Uterus (tissue), 4 donors: Measurements from ENCODE around the gene IL20RB. TPM values are rescaled to one million over a fixed set of nuclear protein-coding genes. Genes with fewer than 3 reads are reported as not detected.

ENCODE experiments used
- DNase-seq, 2 donors: peaks; one replicate each; pipeline ENCODE4 v3.0.0-alpha.2; 2019 to 2020
- H3K27ac ChIP-seq, 2 donors: fragments of 200-600 bp; sonication (generic); 1 replicate in 1 of 2; 2 replicates in 1 of 2; pipeline ENCODE4 v1.5.1; 2016 to 2018
- H3K27me3 ChIP-seq, 2 donors: fragments of 200-600 bp; sonication (generic); one replicate each; pipeline ENCODE4 v1.5.1; 2018 to 2019; ENCODE audit warnings: control low read depth in 1 of 2
- H3K36me3 ChIP-seq, 2 donors: fragments of 200-600 bp; sonication (generic); one replicate each; pipeline ENCODE4 v1.5.1; 2019; ENCODE audit warnings: control low read depth in 1 of 2
- H3K4me1 ChIP-seq, 2 donors: fragments of 200-600 bp; sonication (generic); one replicate each; pipeline ENCODE4 v1.5.1; 2018 to 2019; ENCODE audit warnings: control low read depth in 1 of 2
- H3K4me3 ChIP-seq, 2 donors: fragments of 200-600 bp; sonication (generic); 1 replicate in 1 of 2; 2 replicates in 1 of 2; pipeline ENCODE4 v1.5.1; 2018 to 2019; ENCODE audit warnings: mild to moderate bottlenecking in 1 of 2
- H3K9me3 ChIP-seq, 2 donors: fragments of 200-600 bp; sonication (generic); one replicate each; pipeline ENCODE4 v1.5.1; 2019; ENCODE audit warnings: control low read depth in 1 of 2
- CTCF ChIP-seq, 4 experiments: fragments of 200-600 bp in 2 of 4; fragments of 450-650 bp in 2 of 4; sonication (generic) in 2 of 4; IDR thresholded peaks; one replicate each; pipeline ENCODE4 v1.5.1; 2016 to 2019; ENCODE audit warnings: antibody characterized with exemption in 4 of 4, mild to moderate bottlenecking in 2 of 4, moderate library complexity in 1 of 4
- POLR2A ChIP-seq, 2 donors: fragments of 450-650 bp; IDR thresholded peaks; one replicate each; pipeline ENCODE4 v1.6.1; 2016; ENCODE audit warnings: antibody characterized with exemption in 2 of 2, mild to moderate bottlenecking in 1 of 2, moderate library complexity in 1 of 2
- intact Hi-C: fragments of 100-400 bp; cut with DNase I; formaldehyde crosslinking; loops from one replicate; pipeline ENCODE4 v1.15.1; 2023; ENCODE audit warnings: low total_unique reads
- total RNA-seq, 4 donors: library from RNA; depleted of rRNA in 3 of 4; stranded (reverse); fragments of >200 nt in 3 of 4; gene quantifications; one replicate each; pipeline versions ENCODE4 v1.1.0 to v1.2.4, GENCODE V29; 2014 to 2023
- donor health status: DM: yes; HTN: yes; CAD: no.

IL20RB gene
- total RNA-seq, 4 donors from 2014 or later, result 2.6 TPM; not detected in 3

GRCh38 chr3:136932978-136933772 is 24.6 kb upstream of the IL20RB start:
- intact Hi-C loops, result no loop called here
- Histone ChIP-seq H3K4me3 (no peak overlapping the region), H3K9me3 (no peaks in the 10 kb centered on the region), H3K36me3 (no peaks in the 10 kb centered on the region), H3K27me3 (no peaks in the 10 kb centered on the region), H3K4me1 (peaks cover 0 to 8% of the 10 kb centered on the region in 2 donors), H3K27ac (no peak overlapping the region)
- no peak for DNase-seq
- TF ChIP-seq CTCF (IDR thresholded peaks at IDR 0.05) (no peak), POLR2A (IDR thresholded peaks at IDR 0.05) (no peak)

- H3K4me3 ChIP-seq, result no peak overlapping the region
- intact Hi-C loops, result no loop called here
- H3K4me1 ChIP-seq, result no peaks in the 10 kb centered on the region
- DNase-seq, result no peak
- TF ChIP-seq CTCF (IDR thresholded peaks at IDR 0.05) (no peak), POLR2A (IDR thresholded peaks at IDR 0.05) (no peak)
- no peaks in the 10 kb centered on the region for H3K9me3 ChIP-seq
- no peaks in the 10 kb centered on the region for H3K27me3 ChIP-seq
- H3K27ac ChIP-seq, result no peak overlapping the region
- H3K36me3 ChIP-seq, result no peaks in the 10 kb centered on the region
These were observed 20.6 kb upstream of the IL20RB start for GRCh38 chr3:136937175-136937574.

- H3K4me1 ChIP-seq, result no peaks in the 10 kb centered on the region
- no peaks in the 10 kb centered on the region for H3K27me3 ChIP-seq
These were observed 19.9 kb upstream of the IL20RB start for GRCh38 chr3:136937851-136938250.

GRCh38 chr3:136938334-136938733 is 19.4 kb upstream of the IL20RB start:
- no peak for TF ChIP-seq CTCF (IDR thresholded peaks at IDR 0.05)
- no peak for TF ChIP-seq POLR2A (IDR thresholded peaks at IDR 0.05)
- H3K9me3 ChIP-seq, result no peaks in the 10 kb centered on the region
- no peak for DNase-seq
- no peaks in the 10 kb centered on the region for H3K36me3 ChIP-seq
- H3K4me3 ChIP-seq, result no peak overlapping the region
- H3K4me1 ChIP-seq, result no peaks in the 10 kb centered on the region
- H3K27ac ChIP-seq, result no peak overlapping the region
- no peaks in the 10 kb centered on the region for H3K27me3 ChIP-seq
- intact Hi-C loops, result no loop called here

More at GRCh38 chr3:136937851-136938250, 19.9 kb upstream of the IL20RB start:
- TF ChIP-seq CTCF (IDR thresholded peaks at IDR 0.05), result no peak
- TF ChIP-seq POLR2A (IDR thresholded peaks at IDR 0.05), result no peak
- no peak overlapping the region for H3K4me3 ChIP-seq
- intact Hi-C loops, result no loop called here
- DNase-seq, result no peak
- no peak overlapping the region for H3K27ac ChIP-seq
- no peaks in the 10 kb centered on the region for H3K9me3 ChIP-seq
- H3K36me3 ChIP-seq, result no peaks in the 10 kb centered on the region

- Histone ChIP-seq H3K27ac (no peak overlapping the region), H3K9me3 (no peaks in the 10 kb centered on the region), H3K36me3 (no peaks in the 10 kb centered on the region), H3K4me1 (no peaks in the 10 kb centered on the region), H3K27me3 (no peaks in the 10 kb centered on the region), H3K4me3 (no peak overlapping the region)
- intact Hi-C loops, result no loop called here
- TF ChIP-seq CTCF (IDR thresholded peaks at IDR 0.05), result no peak
- DNase-seq, result no peak
These were observed 18.3 kb upstream of the IL20RB start for GRCh38 chr3:136939489-136939888.
